ENCODE results near the gene MYO1D. TPM values are rescaled to one million over a fixed set of nuclear protein-coding genes. Genes with fewer than 3 reads are reported as not detected.

Gene MYO1D
- total and polyA plus RNA-seq, 9 donors = 20.9 to 62.2 (median 53.8) TPM

GRCh38 chr17:32840241-32840640, 36.7 kb downstream of the MYO1D start:
- intact Hi-C loops (cut with DNase I) = no loop called here
- Histone ChIP-seq H3K4me3 (no peak overlapping the region), H3K36me3 (no peaks in the 10 kb centered on the region), H3K4me1 (ENCODE audit: insufficient read depth) (no peaks in the 10 kb centered on the region), H3K27ac (no peak overlapping the region), H3K27me3 (no peaks in the 10 kb centered on the region), H3K9me3 (no peaks in the 10 kb centered on the region)
- 70 to 78% (median 78%) methylated on average over 4 of the region's 4 CpGs for WGBS, 3 donors
- no peak for DNase-seq
- TF ChIP-seq POLR2A (IDR thresholded peaks at IDR 0.05) = no peak
- no peak for TF ChIP-seq CTCF (IDR thresholded peaks at IDR 0.05)
- no peak for TF ChIP-seq EP300 (IDR thresholded peaks at IDR 0.05)

DNA sequence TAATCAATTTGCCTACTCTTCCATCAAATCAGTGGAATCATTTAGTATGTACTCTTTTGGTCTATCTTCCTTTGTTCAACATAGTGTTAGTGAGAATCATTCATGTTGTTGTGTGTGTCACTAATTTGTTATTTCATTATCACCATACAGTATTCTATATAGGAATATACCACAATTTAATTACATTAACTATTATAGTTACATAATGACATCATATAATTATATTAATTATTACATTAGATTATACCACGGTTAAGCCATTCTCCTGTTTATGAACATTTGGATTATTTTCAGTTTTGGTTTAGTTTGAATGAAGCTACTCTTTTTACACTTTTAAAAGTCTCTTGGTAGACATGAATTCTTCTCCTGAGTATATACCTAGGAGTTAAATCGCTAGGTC, 40.4 kb downstream of the MYO1D start:
- Histone ChIP-seq H3K4me3 (no peak overlapping the region), H3K9me3 (no peaks in the 10 kb centered on the region), H3K27me3 (no peaks in the 10 kb centered on the region), H3K4me1 (ENCODE audit: insufficient read depth) (no peaks in the 10 kb centered on the region), H3K27ac (no peak overlapping the region), H3K36me3 (no peaks in the 10 kb centered on the region)
- 93 to 96% (median 94%) methylated on average over 2 of the region's 2 CpGs for WGBS, 3 donors
- TF ChIP-seq EP300 (IDR thresholded peaks at IDR 0.05) = no peak
- TF ChIP-seq POLR2A (IDR thresholded peaks at IDR 0.05) = no peak
- TF ChIP-seq CTCF (IDR thresholded peaks at IDR 0.05) = no peak
- no peak for DNase-seq
- intact Hi-C loops (cut with DNase I) = no loop called here

- H3K27ac ChIP-seq = no peak overlapping the region
- H3K27me3 ChIP-seq = no peaks in the 10 kb centered on the region
- TF ChIP-seq POLR2A (IDR thresholded peaks at IDR 0.05) (no peak), CTCF (IDR thresholded peaks at IDR 0.05) (no peak)
- intact Hi-C loops (cut with DNase I) = no loop called here
- no peak for DNase-seq
- no peaks in the 10 kb centered on the region for H3K9me3 ChIP-seq
- H3K36me3 ChIP-seq = no peaks in the 10 kb centered on the region
- H3K4me3 ChIP-seq = no peak overlapping the region
- H3K4me1 ChIP-seq (ENCODE audit: insufficient read depth) = no peaks in the 10 kb centered on the region
- 83 to 92% (median 92%) methylated on average over 2 of the region's 2 CpGs for WGBS, 3 donors
These were observed 41.6 kb downstream of the MYO1D start for GRCh38 chr17:32835291-32835761.

DNA sequence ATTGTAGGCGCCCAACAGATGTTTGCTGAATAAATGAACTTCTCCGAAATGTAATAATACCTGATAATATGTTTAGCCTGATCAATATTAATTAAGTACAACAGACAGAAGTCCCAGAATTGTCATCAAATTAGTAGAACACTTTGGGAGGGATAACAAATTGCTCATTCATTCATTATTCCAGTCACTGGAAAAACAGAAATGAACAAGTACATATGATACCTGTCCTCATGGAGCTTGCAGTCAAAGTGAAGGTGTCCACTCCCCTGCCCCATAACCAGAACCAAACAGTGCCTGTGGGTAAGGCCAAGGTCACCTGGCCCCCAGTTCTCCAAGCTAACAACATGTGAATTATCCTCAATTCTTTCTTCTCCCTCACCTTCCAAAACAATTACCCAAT, 42.8 kb downstream of the MYO1D start:
- DNase-seq = no peak
- H3K9me3 ChIP-seq = no peaks in the 10 kb centered on the region
- no peak overlapping the region for H3K27ac ChIP-seq
- H3K36me3 ChIP-seq = no peaks in the 10 kb centered on the region
- TF ChIP-seq EP300 (IDR thresholded peaks at IDR 0.05) (no peak), POLR2A (IDR thresholded peaks at IDR 0.05) (no peak), CTCF (IDR thresholded peaks at IDR 0.05) (no peak)
- no peak overlapping the region for H3K4me3 ChIP-seq
- H3K4me1 ChIP-seq (ENCODE audit: insufficient read depth) = no peaks in the 10 kb centered on the region
- H3K27me3 ChIP-seq = no peaks in the 10 kb centered on the region
- 97 to 98% (median 97%) methylated on average over 2 of the region's 2 CpGs for WGBS, 3 donors
- intact Hi-C loops (cut with DNase I) = no loop called here

GRCh38 chr17:32833526-32833925, 43.4 kb downstream of the MYO1D start:
- no peak for DNase-seq
- intact Hi-C loops (cut with DNase I) = no loop called here
- H3K27ac ChIP-seq = no peak overlapping the region
- no peak overlapping the region for H3K4me3 ChIP-seq
- 84 to 92% (median 91%) methylated on average over 4 of the region's 4 CpGs for WGBS, 3 donors
- H3K9me3 ChIP-seq = no peaks in the 10 kb centered on the region
- H3K36me3 ChIP-seq = no peaks in the 10 kb centered on the region
- no peaks in the 10 kb centered on the region for H3K27me3 ChIP-seq
- H3K4me1 ChIP-seq (ENCODE audit: insufficient read depth) = no peaks in the 10 kb centered on the region
- no peak for TF ChIP-seq CTCF (IDR thresholded peaks at IDR 0.05)
- no peak for TF ChIP-seq POLR2A (IDR thresholded peaks at IDR 0.05)
- no peak for TF ChIP-seq EP300 (IDR thresholded peaks at IDR 0.05)
